ENCODE measurements around the gene ZNF674.
"Not testable (repeated sequence)": the region's sequence is repeated elsewhere in the genome, so short reads cannot be mapped to it uniquely, and the experiment has no call there.

ZNF674 gene

GRCh38 chrX:46460801-46461659 lies 84.2 kb downstream of the ZNF674 start:
- FAIRE-seq, result not testable (repeated sequence)

DNA sequence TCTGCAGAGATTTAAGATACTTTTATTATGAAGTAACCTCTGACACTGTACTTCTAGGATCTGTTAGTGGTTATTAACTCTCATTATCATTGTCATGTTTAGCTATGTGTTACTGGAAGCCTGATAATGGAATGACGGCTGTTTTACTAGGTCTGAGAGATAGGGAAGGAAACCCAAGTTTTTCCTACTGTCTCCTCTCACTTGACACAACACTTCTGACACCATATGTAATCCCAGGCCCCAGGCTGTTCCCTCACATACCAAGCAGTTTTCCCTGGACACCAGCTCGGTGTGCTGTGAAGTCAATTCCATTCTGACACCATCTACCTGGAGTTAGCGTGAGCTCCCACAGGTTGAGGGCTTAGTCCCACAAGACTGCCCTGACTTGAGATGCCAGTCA lies 85.6 kb downstream of the ZNF674 start:
- FAIRE-seq, result no peak

- FAIRE-seq, result no peak
Observed at GRCh38 chrX:46456125-46456922, 88.9 kb downstream of the ZNF674 start.
